Measurements from ENCODE around the gene PMPCA.

GRCh38 chr9:136402067-136402466 is 8.4 kb upstream of the PMPCA start:
- TF ChIP-seq RAD21 (IDR thresholded peaks at IDR 0.05) (no peak), GABPA (IDR thresholded peaks at IDR 0.05 in 1 of 2, conservative IDR thresholded peaks at IDR 0.05 in 1 of 2) (no peak), MAX (IDR thresholded peaks at IDR 0.05) (no peak), CTCF (IDR thresholded peaks at IDR 0.05; ENCODE audit: low read depth, low read length, missing input control) (no peak), FOXA1 (IDR thresholded peaks at IDR 0.05) (no peak), REST (IDR thresholded peaks at IDR 0.05) (no peak), ATF3 (IDR thresholded peaks at IDR 0.05) (no peak), JUND (IDR thresholded peaks at IDR 0.05) (no peak), HNF4A (conservative IDR thresholded peaks at IDR 0.05) (no peak)

Data from liver (tissue), 3 donors.